ENCODE measurements around the gene TOP2B.

The TOP2B gene

GRCh38 chr3:25654576-25654975 lies 10.1 kb downstream of the TOP2B start:
- DNase-seq (ENCODE audit: low spot score): no peak
- POLR2A ChIA-PET (ENCODE audit: low non-redundant PET): no interaction called here
- H3K27ac ChIP-seq: no peak overlapping the region
- TF ChIP-seq, protein P1, sequence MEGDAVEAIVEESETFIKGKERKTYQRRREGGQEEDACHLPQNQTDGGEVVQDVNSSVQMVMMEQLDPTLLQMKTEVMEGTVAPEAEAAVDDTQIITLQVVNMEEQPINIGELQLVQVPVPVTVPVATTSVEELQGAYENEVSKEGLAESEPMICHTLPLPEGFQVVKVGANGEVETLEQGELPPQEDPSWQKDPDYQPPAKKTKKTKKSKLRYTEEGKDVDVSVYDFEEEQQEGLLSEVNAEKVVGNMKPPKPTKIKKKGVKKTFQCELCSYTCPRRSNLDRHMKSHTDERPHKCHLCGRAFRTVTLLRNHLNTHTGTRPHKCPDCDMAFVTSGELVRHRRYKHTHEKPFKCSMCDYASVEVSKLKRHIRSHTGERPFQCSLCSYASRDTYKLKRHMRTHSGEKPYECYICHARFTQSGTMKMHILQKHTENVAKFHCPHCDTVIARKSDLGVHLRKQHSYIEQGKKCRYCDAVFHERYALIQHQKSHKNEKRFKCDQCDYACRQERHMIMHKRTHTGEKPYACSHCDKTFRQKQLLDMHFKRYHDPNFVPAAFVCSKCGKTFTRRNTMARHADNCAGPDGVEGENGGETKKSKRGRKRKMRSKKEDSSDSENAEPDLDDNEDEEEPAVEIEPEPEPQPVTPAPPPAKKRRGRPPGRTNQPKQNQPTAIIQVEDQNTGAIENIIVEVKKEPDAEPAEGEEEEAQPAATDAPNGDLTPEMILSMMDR (conservative IDR thresholded peaks at IDR 0.05; ENCODE audit: low read depth): no peak
- CTCF ChIA-PET: interaction anchor here (0.6 kb wide), 1 partner anchor 99 kb away, joined by 3 read pairs; no protein-coding TSS in a partner anchor

- TF ChIP-seq, protein P1 (conservative IDR thresholded peaks at IDR 0.05; ENCODE audit: low read depth): no peak
- no peak for DNase-seq (ENCODE audit: low spot score)
- ChIA-PET POLR2A (ENCODE audit: low non-redundant PET) (no interaction called here), CTCF (no interaction called here)
- H3K27ac ChIP-seq: no peak overlapping the region
Measured at GRCh38 chr3:25653322-25653721, 11.4 kb downstream of the TOP2B start.

- TF ChIP-seq, protein P1 (conservative IDR thresholded peaks at IDR 0.05; ENCODE audit: low read depth): no peak
- no peak for DNase-seq (ENCODE audit: low spot score)
- POLR2A ChIA-PET (ENCODE audit: low non-redundant PET): no interaction called here
- CTCF ChIA-PET: no interaction called here
- H3K27ac ChIP-seq: no peak overlapping the region
Measured at GRCh38 chr3:25652921-25653320, 11.8 kb downstream of the TOP2B start.

GRCh38 chr3:25648925-25649830 lies 15.5 kb downstream of the TOP2B start:
- ChIA-PET CTCF (interaction anchor here (0.7 to 1.1 kb wide), 3 partner anchors 208 to 1476 kb away, joined by 3 to 4 read pairs (median 4); no protein-coding TSS in a partner anchor), POLR2A (ENCODE audit: low non-redundant PET) (interaction anchor here (0.8 kb wide), 1 partner anchor 12 kb away, joined by 4 read pairs; no protein-coding TSS in a partner anchor)
- H3K27ac ChIP-seq: no peak overlapping the region
- no peak for DNase-seq (ENCODE audit: low spot score)
- TF ChIP-seq, protein P1 (conservative IDR thresholded peaks at IDR 0.05; ENCODE audit: low read depth): no peak

- POLR2A ChIA-PET (ENCODE audit: low non-redundant PET): interaction anchor here (0.8 kb wide), 1 partner anchor 13 kb away, joined by 4 read pairs; no protein-coding TSS in a partner anchor
- CTCF ChIA-PET: interaction anchor here (0.5 to 1.5 kb wide), 10 partner anchors 9 to 663 kb away, joined by 3 to 5 read pairs (median 3); no protein-coding TSS in a partner anchor
- no peak overlapping the region for H3K27ac ChIP-seq
Measured at GRCh38 chr3:25648107-25648535, 16.6 kb downstream of the TOP2B start.

DNA sequence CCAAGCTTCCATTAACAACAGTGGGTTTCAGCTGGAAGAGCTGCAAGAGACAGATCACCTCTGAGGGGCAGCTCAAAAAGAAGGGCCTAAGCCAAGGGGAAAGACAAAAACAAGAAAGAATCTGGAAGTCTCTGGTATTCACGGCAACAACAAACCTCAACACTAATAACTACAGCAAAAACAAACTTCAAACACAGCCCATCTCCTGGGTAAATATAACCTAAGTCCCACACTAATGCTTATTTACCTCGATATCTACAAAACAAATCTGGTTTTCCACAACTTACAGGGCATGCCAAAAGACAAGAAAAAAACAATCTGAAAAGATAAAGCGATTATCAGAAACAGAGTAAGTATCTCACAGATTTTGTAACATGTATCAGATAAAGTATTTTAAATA lies 29.7 kb downstream of the TOP2B start:
- TF ChIP-seq, protein P1 (conservative IDR thresholded peaks at IDR 0.05; ENCODE audit: low read depth): no peak
- H3K27ac ChIP-seq: no peak overlapping the region
- no peak for DNase-seq (ENCODE audit: low spot score)
- ChIA-PET POLR2A (ENCODE audit: low non-redundant PET) (no interaction called here), CTCF (no interaction called here)

More at GRCh38 chr3:25648107-25648535, 16.6 kb downstream of the TOP2B start:
- TF ChIP-seq, protein P1 (conservative IDR thresholded peaks at IDR 0.05; ENCODE audit: low read depth): peak; percentile 87
- peak; percentile 44 for DNase-seq (ENCODE audit: low spot score)
